A172 (cell line): Measurements from ENCODE around the gene DOK7. TPM values are rescaled to one million over a fixed set of nuclear protein-coding genes. Genes with fewer than 3 reads are reported as not detected.
A peak's percentile ranks its signal among the peaks of the same experiment; 100 is the strongest.

ENCODE experiments used
- DNase-seq: peaks from one replicate; pipeline ENCODE4 v3.0.0-alpha.2; 2015; ENCODE audit warnings: low spot score
- total RNA-seq: library from RNA; depleted of rRNA; stranded (reverse); fragments of >200 nt; shearing (Covaris generic); gene quantifications from 2 replicates; pipeline ENCODE4 v1.2.3, GENCODE V29; 2014

The DOK7 gene
- total RNA-seq, 1 experiment from 2014 or later: 21.4 TPM

DNA sequence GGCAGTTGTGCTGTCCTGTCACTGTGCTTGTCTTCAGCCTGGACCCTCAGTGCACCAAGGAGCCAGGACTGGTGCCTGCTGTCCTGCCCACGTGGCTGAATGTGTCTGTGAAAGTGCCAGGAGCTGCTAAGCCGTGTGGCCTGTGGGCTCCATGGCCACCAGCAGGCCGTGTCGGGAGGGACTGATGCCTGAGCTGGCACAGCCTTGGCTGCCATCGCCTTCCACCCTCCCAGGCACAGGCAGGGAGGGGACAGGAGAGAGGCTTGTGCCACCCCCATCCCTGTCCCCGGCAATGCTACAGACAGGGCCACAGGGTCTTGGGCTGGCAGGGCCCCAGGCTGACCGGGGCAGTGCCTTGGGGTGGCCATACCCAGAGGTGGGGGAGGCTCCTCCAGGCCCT is 24.8 kb downstream of the DOK7 start:
- no peak for DNase-seq

- DNase-seq: no peak
Measured at GRCh38 chr4:3488820-3489219, 25.7 kb downstream of the DOK7 start.

GRCh38 chr4:3489451-3489962 is 26.4 kb downstream of the DOK7 start:
- no peak for DNase-seq

DNA sequence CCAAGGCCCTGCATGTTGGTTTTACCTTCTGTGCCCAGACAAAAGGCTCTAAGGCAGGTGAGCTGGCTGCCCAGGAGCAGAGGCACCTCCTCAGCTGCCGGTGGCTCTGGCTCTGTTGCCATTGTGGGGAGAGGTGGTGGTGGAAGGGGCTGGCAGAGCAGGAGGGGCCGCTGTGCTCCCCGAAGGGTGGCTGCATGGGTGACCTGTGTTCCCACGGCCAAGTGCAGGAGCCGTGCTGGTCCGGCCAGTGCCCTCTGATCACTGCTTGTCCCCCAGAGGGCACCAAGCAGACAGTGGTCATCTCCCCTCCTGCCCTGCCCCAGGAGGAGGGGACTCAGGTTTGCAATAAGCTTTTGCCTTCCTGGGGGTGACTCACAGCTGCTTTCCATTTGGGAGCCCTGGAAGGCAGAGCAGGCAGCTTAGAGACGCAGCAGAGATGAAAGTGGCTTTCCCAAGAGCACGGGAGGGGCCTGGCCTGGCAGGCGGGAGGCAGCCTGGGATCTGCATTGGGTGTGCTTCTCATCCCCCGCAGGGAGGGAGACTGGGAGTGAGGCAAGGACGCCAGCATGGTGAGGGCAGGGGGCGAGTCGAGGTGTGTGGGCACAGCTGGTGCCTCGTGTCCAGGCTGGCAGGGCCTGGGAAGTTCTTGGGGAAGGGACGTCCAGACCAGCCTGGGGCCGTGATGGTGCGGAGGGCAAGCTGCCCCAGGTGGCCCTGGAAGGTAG is 28.7 kb downstream of the DOK7 start:
- peak; percentile 71 for DNase-seq

DNA sequence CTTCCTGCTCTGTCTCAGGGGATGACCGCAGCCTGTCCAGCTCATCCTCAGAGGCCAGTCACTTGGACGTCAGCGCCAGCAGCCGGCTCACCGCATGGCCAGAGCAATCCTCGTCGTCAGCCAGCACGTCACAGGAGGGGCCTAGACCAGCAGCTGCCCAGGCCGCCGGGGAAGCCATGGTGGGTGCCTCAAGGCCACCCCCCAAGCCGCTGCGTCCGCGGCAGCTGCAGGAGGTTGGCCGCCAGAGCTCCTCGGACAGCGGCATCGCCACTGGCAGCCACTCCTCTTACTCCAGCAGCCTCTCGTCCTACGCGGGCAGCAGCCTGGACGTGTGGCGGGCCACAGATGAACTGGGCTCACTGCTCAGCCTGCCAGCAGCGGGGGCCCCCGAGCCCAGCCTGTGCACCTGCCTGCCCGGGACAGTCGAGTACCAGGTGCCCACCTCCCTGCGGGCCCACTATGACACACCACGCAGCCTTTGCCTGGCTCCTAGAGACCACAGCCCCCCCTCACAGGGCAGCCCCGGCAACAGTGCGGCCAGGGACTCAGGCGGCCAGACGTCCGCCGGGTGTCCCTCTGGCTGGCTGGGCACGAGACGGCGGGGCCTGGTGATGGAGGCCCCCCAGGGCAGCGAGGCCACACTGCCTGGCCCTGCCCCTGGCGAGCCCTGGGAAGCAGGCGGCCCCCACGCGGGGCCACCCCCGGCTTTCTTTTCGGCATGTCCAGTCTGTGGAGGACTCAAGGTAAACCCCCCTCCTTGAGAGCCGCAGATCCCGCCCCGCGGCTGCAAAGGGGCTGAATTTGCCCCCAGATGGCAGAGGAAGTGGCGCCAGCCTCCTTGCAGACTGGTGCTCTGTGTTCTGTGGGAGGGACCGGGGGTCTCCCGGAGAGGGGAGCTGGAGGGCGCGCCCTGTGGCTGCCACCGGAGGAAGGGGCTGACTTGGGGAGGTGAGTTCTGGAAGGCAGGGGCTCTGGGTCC is 29.9 kb downstream of the DOK7 start:
- DNase-seq: no peak

DNA sequence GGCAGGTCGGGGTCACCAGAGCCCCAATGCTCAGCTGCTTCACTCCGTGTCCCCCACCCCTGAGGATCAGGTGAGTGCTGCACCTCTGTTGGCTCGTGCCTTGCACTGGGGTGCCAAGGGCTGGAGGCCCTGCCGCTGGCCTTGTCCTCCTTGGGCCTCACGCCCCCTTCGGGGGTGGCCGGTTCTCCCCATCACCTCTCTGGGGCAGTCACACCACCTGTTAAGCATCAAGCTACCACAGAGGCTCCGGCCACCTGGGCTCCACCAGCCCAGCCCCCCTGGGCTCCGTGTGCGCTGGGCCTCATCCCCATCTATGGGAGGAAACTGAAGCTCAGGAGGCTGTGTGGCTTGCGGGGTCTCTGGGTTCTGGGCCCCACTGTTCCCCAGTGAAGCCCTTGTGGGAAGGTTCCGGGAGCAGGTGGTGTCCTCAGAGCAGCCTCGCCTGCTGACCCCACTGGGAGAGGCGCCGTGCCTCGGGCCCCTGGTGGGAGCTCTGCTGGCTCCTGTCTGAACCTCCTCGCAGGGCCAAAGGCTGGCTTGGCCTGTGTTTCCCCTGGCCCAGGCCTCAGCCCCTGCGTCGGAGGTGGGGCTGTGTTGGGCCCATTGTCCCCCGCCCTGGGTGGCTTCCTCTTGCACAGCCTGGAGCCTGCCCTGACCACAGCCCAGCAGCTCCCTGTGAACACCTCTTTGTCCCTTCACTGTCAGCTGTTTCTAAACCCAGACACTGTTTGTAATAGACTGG is 30.8 kb downstream of the DOK7 start:
- DNase-seq: no peak

GRCh38 chr4:3494462-3494871 is 31.4 kb downstream of the DOK7 start:
- DNase-seq: no peak

DNA sequence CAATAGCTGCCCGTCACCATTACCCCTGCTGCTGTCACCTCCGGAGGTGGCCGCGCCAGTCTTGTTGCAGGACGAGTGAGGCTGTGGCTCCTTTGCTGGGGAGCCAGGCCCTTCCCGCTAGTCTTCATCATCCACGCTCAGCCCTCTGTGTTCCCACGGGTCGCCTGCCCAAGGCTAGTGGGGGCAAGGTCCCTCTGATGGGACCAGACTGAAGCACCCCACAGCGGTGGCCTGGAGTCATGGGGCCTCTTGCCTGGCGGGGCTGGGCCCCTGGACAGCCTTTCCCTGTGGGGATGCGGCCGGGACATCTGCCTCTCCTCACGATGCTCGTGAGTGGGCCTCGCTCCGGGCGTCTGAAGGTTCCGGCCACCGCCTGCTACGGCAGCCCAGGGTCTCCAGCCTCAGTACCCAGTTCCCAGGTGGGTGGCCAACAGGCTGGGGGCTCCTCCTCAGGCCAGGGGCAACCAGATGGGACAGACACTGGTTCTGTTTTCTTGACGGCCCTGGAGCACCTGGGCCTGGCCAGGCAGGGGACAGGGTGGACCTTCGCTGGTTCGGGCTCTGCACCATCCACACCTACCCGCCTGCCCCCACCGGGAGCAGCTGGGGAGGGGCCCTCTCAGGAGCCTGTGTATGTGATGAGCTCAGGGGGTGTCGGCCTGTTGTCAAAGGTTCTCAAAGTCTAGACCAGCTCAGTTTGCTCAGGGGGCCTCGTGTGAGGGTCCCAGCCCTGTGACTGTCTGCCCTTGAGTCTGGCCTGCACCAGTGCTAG is 32.3 kb downstream of the DOK7 start:
- DNase-seq: no peak

DNA sequence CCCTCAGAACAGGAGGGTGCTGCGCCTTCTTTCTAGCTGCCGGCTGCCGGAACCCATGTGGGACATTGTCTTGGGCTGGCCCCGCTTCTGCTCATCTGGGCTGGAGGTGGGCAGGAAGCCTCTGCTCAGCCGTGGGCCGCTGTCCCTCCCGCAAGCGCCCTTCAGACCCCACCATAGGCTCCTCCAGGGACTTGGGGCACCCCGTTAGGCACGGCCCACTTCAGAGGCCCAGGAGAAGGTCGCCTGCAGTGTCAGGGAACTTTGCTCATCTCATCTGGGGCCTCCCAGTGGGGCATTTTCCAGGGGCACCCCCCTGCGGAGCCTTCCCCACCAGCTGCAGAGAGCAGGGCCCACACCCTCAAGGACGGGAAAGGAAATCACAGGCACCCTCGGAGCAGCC is 32.9 kb downstream of the DOK7 start:
- DNase-seq: no peak

DNA sequence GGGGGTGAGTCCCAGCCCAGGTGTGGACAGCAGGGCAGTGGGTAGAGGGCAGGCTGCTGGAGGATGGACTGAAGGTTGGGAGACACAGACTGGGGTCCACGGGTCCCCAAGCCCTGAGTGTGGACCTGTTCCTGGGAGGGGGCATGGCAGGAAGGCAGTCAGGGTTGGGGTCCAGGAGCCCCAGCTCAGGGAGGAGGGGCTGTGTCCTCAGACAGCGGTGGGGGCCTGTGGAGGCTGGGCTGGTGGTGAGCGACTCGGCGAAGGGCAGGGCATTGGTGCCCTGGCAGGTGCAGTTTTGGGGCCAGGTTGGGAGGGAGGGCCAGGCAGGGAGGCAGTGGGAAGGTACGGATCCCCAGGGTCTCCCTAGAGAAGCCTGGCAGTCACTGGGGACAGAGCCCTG is 34.0 kb downstream of the DOK7 start:
- no peak for DNase-seq

DNA sequence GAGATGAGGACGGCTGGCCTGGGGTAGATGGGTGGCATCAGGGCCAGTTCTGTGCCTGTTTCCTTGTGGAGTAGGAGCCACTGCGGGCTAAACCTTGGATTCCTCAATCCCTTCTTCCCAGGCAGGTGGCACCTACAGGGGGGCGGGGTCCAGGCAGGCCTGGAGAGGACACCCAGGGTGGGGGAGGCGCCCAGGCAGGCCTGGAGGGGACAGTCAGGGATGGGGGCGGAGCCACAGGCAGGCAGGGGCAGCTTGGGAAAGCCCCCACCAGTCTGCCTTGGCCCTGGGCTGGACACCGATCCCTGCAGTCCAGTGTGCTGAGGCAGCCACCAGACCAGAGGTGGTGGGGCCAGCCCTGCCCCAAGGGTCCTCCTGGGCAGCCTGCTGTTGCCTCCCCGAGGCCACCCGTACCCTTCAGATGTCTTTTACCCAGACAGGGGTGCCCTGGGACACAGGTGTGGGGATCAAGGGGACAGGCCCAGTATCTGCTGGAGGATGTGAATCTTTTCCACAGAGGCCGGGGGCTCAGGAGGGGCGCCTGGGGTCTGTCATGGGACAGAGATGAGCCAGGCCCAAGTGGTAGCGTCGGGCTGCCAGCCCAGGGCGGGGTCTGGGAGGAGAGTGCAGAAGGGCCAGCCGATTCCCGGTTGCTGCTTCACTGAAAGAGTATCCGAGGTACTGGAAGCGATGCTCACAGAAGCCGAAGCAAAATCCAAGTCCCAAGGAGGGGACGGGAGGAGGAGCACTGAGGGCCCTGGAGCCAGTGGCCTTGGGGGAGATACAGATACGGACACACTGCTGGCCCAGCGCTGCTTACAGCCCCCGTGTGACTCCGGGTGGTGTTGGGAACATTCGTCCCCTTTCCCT is 34.6 kb downstream of the DOK7 start:
- no peak for DNase-seq

- DNase-seq: no peak
Measured at GRCh38 chr4:3498407-3498806, 35.3 kb downstream of the DOK7 start.

DNA sequence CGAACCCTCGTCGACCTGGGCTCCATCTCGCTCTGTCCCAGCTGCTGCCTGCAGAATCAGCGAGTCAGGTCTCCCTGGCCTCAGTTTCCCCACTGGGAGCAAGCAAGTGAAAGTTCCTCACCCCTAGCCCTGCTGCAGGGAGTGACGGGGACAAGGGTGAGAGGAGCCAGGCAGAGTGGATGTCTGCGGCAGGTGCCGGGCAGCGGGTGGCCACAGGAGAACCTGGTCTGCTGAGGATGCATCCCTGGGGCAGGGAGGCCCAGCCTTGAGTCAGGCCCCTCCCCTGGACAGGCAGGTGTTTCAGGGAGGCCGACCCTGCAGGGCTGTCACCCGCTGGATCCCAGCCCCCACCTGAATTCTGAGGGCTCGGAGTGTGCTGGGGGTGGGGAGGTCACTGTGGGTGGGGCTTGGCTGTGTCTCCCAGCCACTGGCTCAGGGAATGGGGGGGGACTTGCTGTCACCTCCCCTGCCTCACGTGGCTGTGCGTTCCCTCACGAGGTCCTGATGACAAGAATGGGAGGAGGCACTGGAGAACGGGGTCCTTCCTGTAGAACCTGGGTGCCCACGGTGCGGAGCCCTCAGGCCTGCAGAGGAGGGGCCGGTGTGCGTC is 35.9 kb downstream of the DOK7 start:
- DNase-seq: no peak

- DNase-seq: no peak
Measured at GRCh38 chr4:3499710-3500109, 36.6 kb downstream of the DOK7 start.

DNA sequence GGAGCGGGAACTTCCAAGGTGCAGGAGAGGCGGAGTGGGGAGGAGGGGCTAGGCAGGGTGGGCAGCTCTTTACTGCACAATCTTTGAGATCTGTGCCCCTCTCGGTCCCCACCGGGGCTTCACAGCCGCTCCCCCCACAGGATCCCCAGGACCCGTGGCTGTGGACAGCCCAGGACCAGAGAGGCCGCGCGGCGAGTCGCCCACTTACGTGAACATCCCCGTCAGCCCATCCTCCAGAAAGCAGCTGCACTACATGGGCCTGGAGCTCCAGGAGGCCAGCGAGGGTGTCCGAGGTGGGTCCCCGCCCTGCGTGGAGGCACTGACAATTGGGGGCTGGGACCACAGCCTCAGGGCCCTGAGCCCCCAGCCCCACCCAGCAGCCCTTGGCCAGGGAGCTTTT is 37.0 kb downstream of the DOK7 start:
- no peak for DNase-seq

DNA sequence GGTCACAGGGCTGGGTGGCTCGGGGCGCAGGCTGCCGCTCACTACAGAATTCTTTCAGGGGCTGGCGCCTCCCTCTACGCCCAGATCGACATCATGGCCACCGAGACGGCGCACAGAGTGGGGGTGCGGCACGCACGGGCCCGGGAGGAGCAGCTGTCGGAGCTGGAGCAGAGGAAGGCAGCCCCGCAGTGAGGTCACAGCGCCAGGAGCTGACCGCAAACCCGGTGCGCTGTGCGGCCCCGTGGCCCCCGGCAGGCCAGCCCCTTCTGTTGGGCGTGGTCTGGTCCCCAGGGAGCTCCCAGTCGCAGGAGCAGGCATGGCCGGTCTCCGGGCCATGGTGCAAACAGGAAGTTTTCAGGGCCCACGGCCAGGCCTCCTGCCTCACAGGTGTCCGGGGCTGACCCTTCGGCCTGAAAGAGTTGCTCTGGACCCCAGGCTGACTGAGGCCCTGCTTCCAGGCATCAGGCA is 37.6 kb downstream of the DOK7 start:
- DNase-seq: no peak

DNA sequence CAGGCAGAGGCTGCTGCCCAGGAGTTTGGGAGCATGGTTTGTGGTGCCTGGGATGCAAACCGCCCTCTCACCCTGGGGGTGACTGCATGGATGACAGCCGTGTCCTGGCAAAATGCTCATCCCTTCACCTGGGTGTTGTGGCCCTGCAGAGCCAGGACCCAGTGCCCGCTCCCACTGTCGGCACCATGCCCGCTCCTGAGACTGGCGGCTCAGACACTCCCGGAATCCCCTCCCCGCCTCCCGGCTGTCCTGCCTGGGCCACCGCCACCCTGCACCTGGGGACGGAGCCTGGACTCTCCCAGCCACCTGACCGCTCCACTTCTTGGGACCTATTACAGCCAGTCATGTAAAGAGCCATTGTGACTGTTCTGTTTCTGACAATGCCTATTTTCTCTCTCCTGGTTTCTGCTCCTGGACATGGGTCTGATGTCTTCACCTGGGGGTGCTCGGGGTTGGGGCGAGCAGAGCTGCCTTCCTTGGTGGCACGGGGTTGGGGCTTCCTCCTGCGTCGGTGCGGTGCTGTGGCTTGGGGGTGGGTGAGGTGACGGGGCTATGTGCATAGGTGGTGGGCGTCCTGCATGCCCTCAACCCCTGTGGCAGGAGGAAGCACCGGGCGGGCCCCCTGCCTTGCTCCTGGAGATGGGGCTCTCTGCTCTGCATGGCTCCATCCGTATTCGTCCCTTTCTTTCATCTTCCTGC is 38.2 kb downstream of the DOK7 start:
- DNase-seq: no peak

DNA sequence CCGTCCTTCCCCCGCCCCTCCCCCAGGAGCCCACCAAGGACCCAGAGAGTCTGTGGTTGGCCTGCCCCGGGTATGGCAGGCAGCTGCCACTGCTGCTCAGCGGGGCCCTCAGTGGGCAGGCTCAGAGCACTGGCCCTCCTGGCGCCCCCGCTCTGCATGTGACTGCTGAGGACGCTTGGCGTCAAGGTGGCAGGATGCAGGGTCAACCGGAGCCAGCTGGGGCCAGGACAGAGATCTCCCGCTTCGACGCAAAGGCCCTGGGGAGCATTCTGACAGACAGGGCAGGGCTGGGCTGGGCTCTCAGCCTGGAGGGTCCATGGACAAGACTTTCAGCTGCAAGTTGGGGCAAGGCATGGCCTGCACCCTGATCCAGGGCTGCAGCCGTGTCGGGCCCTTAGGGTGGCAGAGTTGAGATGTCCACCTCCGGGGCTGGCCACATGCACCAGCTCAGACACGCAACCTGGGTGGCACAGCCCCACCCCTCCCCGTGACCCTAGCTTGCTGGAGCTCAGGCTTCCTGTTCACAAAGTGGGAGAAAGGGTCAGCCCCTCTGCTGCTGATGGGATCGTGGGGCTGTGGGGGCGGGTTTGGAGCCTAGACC is 38.8 kb downstream of the DOK7 start:
- no peak for DNase-seq
